Stimulated activated CD4-positive, alpha-beta T cell treated with anti-CD3 and anti-CD28 coated beads, Interleukin-1b, Interleukin-23, amount 100 ng/mL, for 1 hour (primary cell): ENCODE results near the gene HDAC10.
"Not testable (repeated sequence)": the region's sequence is repeated elsewhere in the genome, so short reads cannot be mapped to it uniquely, and the experiment has no call there.

Experiments used
- DNase-seq, 2 donors: peaks; one replicate each; pipeline ENCODE4 v3.0.0-alpha.2; 2020; ENCODE audit warnings: low read depth in 2 of 2

HDAC10 gene

DNA sequence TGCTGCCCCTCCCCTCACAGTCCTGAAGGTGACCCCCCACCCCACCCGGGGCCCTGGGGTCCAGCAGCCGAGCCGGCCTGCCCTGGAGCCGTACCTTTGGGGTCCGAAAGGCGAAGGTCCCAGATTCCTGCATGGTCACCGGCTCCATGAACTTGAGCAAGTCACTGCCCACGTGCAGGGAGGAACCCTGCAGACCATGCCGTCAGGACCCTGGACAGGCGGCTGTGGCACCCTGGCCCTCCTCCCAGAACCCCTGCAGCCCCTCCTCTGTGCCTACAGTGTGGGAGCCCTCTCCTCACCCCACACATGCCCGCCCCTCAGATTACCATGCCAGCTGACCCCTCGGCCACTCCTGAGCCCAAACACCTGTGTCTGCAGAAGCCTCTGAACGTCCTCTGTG lies 33.4 kb upstream of the HDAC10 start:
- DNase-seq: no peak

DNA sequence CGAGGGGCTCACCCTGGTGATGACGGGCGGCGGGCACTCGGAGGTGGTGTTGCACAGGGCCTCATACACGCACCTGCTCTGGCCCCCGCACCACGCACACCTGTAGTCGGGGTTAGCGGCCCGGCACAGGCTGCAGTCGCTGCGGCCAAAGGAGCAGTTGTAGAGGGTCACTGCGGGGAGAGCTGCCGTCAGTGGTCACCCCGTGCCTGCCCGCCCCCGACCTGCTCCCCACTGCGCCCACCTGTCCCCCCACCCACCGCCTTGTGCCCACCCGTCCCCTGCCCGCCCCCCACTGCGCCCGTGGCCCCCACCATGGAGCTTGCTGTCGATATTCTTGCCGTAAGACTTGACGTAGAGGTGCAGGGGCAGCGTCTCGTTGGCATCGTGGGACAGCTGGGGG lies 32.8 kb upstream of the HDAC10 start:
- DNase-seq: no peak

DNA sequence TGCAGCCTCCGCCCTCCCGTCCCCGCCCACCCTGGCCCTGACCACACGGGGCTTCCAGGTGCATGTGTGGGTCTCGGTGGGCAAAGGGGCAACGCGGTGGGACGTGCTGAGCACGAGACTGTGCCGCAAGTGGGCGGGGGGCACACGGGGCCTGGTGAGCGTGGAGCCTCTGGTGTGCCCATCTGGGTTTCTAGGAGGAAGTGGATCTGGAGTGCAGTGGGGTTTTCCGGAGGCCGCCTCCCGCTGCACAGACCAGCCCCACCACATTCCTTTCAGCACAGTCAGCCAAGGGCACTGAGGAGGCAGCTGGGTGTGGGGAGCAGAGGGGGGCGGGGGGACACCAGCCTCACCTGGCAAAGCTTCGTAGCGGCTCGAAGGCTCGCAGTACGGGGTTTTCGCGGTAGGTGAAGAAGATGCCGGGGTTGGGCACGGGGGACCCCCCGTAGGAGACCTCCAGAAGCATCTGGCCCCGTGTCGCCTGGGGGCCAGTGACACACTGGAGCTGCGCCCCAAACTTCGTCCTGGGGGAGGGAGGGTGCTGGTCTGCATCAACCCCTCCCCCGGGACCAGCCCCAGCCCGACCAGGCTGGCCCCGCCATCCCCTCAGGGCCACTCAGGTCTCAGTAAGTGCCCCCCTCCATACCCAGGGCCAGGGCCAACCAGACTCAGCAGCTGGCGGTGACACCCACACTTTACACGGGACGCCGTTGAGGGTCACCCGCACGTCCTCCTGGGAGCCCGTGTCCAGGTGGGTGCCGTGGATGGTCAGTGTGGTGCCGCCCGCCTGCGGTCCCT lies 31.5 kb upstream of the HDAC10 start:
- no peak for DNase-seq

DNA sequence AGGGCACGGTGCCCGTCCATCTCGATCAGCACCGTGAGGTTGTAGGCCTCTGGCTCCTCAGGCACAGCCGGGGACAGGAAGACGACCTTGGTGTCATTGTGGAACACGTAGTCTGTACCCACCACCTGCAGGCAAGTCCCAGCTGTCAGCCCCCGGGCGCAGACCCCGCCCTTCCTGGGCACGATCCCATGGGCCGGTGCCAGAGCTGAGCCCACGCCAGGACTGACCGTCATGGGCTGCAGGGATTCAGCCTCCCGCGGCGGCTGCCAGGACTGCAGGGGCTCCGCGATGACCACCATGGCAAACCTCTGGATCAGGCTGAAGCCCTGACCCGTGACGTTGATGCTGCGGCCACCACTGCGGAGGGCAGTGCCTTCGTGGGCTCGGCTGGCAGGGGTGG lies 30.9 kb upstream of the HDAC10 start:
- DNase-seq: no peak

DNA sequence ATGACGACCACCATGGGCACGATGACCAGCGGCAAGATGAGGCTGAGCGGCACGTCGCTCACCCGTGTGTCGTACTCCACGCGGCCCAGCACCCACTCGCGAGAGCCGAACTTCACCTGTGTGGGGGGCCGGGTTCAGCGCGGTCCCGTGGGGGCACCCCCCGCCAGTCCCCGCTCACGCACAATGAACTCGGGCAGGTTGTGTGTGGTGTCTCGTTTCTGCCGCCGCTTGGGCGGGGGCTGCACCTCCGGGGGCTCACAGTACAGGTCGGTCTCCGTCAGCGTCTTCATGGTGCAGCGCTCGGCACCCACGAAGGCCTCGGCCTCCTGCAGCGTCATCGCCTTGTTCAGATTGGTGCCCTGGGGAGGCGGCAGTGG lies 30.3 kb upstream of the HDAC10 start:
- no peak for DNase-seq

DNA sequence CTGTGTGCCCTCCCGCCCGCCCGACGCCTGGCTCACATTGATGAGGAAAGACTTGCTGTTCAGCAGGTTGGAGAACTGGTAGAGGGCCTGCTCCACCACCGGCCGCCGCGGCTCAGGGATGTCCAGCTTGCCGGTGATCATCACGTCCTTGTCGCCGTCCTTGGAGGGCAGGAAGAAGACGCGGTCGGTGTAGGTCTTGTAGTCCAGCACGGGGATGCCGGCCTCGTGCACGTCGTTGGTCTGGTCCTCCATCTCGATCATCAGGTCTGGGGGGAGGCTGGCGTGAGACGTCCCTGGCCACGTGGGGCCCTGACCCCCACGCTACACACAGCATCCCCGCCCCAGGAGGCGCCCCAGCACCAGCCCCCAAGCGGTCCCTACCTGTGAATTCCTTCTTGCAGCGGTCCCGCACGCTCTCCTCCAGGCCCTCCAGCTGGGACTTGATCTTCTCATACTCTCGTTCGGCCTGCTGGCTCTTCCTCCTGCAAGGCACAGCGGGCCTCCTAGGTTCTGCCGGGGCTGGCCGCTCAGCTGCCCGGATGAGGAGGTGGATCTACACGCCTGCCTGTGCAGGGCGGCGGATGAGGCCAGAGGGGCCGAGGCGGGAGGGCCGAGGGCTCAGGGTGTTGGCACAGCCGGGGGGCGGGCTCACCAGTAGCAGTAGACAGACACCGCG lies 29.8 kb upstream of the HDAC10 start:
- no peak for DNase-seq

DNA sequence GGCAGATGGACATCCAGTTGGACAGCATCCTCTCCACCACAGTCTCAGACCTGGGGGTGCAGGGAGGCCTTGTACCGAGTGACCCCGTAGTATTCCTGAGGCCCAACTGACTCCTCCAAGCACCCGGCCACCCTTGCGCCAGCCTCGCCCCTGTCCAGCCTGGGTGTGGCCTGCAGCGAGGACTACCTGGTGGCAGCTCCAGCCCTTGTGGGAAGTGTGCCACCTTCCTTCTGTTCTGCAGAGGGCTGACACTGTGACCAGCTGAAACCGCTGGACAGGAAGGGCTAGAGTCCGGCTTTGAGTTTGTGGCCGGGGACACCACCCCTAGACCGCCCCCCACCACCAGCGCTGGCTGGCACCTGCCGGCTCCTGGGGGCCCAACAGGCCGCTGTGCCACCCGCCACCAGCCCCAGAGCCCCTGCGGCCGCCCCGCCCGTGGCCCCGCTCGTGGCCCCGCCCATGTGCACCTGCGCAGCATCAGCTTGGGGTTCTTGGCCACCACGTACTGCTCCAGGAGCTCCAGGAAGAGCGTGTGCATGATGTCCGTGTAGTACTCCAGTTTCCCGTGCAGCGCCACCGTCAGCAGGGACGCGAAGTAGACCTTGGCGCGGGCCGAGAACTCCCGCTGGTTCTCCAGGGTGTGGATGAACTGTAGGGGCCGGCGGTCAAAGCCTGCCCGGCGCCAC lies 29.1 kb upstream of the HDAC10 start:
- no peak for DNase-seq

DNA sequence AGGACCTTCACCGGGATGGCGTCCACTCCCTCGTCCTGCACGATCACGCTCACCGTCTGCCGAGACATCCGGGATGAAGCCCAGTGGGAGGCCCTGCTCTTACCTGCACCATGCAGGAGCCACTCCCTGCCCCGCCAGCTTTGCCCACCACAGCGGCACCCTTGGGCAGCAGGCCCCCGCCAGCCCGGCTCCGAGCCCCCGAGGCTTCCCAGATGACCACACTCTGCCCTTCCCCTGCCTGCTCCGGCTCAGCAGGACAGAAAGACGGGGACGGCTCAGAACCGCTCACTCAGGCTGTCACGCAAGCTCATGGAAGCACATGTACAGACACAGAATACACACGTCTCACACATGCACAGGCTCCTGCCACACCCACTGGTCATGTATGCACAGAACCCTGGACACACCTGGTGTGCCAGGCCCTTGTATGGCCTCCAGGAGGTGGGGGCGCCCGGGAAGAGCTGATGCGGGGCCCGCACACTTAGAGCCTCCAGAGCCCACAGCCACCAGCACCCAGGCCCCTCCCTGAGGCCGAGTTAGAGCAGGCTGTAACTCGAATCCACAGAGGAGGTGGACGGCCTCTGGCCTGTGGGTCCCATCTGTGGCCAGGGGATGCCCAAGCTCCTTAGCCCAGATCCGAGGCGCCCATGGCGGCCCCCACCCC lies 28.0 kb upstream of the HDAC10 start:
- no peak for DNase-seq

DNA sequence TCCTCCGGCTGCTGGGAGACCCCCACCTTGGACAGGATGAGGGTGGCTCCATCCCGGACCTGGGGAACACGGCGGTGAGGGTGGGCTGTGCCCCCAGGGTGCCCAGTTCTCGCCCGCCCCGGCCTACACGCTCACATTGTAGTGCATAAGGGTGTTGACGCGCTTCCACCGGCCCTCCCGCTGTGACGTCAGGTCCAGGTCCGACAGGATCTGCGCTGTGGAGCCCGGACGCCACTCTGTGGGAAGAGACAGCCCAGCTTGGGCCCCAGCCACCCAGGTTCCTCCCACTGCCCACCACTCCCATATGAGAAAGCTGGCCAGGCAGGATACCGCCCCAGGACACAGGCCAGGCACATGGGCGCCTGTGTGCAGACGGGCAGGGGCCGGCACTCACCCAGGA lies 27.4 kb upstream of the HDAC10 start:
- DNase-seq: no peak

DNA sequence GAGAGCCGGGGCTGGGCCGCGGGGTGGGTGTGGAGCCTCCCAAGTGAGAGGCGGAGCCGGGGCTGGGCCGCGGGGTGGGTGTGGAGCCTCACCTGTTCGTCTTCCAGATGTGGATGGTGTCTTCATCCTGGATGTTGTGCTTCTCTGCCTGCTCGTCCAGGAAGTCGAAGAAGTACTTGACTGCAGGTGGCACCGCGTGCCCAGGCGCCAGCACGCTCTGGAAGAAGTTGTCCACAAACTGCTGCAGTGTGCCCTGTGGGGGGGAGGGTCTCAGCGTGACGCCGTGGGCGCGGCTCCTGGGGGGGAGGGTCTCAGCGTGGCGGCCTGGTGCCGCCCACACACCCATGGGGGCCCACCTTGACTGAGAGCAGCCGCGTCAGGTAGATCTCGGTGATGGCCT lies 26.7 kb upstream of the HDAC10 start:
- no peak for DNase-seq

DNA sequence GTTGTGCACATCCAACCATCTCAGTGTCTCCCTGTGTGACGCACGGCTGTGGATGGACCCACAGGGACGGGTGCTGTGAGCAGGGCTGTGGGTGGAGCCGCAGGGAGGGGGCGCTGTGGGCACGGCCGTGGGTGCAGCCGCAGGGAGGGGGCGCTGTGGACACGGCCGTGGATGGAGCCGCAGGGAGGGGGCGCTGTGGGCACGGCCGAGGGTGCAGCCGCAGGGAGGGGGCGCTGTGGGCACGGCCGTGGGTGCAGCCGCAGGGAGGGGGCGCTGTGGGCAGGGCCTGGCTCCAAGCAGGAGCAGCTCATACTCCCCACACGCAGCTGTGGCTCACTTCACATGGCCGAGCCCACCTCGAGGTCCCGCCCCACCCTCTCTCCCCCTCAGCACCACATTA lies 25.1 kb upstream of the HDAC10 start:
- DNase-seq: no peak

DNA sequence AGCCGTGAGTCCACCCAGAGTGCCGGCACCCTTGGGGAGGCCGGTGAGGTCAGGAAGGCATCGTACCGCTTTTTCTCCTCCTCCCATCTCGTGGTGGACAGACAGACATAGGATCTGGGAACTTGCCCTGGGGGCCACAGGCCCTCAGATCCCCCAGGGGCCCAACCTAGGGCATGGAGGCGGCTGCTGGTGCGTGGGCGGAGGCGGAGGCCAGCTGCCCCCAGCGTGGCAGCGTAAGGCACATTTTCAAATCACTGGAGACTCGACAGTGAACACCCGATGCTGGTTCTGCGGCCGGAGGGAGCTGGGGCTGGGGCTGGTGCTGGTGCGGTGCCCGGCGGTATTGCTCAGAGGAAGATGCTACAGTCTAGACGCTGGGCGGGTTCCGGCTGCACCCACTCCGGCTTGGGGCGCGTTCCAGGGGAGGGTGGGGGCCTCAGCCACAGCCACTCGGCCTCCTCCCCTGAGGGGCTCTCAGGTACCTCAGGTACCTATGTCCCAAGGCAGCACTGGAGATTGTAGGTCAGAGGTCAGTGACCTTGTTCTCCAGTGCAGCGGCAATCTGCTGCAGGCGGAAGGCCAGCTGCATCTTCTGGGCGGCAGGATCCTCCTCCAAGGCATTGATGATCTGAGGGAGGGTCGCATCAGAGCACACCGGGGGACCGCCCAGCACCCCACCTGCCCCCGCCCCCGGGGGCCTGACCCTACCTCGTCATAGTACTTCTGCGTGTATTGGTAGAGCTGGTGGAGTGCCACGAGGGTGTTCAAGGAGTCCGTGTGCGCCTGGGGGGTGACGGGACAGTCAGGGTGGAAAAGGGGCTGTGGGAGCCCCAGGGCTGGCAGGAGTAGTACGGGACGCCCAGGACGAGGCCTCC lies 24.4 kb upstream of the HDAC10 start:
- DNase-seq: no peak

DNA sequence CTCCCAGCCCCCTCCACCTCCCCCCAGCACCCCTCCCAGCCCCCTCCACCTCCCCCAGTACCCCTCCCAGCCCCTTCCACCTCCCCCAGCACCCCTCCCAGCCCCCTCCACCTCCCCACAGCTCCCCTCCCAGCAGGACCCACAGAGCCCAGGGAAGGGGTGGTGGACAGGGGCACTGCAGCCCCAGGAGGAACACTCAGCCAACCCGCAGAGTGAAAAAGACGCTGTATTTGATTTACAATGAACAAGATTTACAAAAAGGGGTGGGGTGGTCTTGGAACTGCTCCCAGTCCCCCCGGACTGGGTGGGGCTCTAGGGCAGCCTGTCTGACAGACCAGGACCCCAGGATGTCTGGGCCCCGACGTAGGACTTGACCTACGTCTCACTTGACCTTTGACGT lies 23.7 kb upstream of the HDAC10 start:
- DNase-seq: no peak

DNA sequence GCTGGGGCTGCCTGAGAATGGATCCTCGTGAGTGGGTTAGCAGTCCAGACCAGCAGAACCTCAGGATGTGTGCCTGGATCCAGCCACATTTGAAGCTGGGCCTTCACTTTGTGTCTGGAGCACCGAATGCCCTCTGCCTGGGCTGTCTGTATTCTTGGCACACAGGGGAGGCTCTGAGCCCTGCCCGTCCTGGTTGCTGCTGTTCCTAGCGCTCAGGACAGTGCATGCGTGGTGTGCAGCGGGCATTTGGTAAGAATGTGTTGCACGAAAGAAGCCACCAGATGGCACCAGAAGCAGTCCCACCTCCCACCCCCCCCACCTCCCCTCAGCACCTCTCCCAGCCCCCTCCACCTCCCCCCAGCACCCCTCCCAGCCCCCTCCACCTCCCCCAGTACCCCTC lies 23.2 kb upstream of the HDAC10 start:
- peak in 1 of 2 donors; percentile 27 for DNase-seq

DNA sequence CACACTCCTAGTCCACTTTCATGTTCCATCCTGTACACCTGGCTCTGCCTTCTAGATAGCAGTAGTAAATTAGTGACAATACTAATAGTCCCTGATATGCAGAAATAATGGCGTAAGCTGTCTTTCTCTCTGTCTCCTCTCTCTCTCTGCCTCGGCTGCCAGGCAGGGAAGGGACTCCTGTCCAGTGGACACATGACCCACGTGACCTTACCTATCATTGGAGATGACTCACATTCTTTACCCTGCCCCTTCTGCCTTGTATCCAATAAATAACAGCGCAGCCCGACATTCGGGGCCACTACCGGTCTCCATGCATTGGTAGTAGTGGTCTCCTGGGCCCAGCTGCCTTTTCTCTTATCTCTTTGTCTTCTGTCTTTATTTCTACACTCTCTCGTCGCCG lies 22.7 kb upstream of the HDAC10 start:
- DNase-seq: not testable (repeated sequence)

DNA sequence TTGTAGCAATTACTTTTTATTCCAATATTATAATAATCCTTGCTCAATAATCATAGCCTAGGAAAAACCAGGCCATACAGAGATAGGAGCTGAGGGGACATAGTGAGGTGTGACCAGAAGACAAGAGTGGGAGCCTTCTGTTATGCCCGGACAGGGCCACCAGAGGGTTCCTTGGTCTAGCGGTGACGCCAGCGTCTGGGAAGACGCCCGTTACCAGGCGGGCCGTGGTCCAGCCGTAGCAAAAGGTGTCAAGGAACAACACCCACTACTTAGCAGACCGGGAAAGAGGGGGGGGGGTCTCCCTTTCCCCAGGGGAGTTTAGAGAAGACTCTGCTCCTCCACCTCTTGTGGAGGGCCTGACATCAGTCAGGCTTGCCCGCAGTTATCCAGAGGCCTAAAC lies 22.3 kb upstream of the HDAC10 start:
- not testable (repeated sequence) for DNase-seq

DNA sequence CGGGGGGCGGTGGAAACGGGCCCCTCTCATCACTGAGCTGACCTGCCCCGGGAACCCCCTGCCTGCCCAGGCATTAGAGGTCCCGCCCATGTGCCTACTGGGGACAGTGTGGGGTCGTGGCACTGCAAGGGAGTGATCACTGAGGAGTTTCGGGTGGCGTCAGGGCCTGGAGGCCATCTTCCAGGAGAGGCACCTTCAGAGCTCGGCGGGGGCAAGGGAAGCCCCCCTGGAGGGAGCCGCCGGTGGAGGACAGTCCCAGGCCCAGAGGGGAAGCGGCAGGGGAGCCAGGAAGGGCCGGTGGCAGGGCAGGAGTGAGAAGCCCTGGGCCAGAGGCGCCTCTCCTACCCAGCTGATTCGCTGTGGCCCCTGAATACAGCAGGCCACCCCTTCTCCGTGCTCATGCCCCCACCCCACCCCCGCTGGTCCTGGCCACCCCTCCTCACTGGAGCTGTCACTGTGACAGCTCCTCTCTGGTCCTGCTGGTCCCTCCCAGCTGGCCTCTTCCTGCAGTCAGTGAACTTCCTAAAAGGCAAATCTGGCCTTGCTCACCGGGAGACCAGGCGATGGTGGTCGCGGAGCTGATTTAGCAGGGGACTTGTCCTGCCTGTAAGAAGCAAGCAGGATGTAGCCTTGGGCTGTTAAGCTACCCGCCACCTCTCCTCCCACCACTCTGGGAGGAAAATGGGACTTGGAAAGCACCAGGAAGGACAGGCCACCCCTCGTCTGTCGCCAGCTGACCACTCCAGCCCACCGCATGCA lies 21.2 kb upstream of the HDAC10 start:
- no peak for DNase-seq

DNA sequence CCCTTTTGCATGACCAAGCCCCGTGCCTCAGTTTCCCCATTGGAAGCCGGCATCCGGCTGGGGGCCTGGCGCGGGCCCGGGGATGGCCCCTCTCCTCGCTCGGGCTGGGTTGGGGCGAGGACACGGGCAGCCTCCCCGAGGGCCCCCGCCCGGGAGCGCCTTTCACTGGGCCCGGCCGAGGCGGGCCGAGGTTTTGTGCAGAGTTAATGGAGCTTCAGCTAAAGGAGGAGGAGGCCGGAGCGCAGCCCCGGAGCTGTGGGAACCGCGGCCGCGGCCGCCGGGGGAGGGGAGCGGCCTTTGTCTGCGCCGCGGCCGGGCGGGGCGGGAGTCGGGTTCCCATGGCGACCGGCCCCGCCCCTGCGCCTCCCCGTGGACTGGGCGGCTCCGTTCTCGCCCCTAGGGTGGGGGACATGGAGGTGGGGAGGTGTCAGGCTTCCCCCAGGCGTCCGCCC lies 20.5 kb upstream of the HDAC10 start:
- peak; percentile 34 to 46 for DNase-seq

DNA sequence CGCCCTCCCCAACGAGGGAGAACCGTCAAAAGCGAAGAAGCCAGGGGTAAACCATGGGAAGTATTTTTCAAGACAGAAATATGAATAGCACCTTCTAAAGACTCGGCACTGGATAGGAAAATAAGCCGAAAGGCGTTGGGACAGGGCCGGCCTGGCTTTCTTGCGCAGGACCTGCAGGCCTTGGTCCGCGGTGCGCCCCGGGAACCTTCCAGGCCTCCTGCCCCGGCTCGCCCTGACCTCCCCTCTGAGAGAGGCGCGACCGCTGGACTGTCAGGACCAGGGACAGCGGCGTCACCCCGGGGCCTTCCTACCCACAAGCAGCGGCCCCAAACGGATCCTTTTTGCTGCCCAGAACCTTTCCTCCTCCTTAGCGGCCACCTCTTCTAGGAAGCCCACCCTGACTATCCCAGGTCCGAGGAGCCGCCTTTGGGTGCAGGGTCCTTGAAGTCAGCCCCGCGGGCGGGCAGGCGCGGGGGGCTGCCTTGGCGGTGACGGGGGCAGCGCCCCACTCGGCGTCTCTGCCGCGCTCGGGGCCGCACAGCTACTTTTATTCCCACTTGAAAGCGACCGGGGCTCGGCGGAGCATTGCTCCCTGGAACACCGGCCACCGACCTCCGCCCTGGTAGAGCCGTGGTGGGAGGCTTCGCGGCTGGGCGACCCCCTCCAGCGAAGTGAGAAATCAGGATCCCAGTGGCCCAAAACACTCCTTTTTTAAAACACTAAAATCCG lies 19.8 kb upstream of the HDAC10 start:
- peak; percentile 46 to 50 for DNase-seq
